ENCODE measurements around the gene TEX51. TPM values are rescaled to one million over a fixed set of nuclear protein-coding genes. Genes with fewer than 3 reads are reported as not detected.

Gene TEX51
- polyA plus RNA-seq, 5 donors, result not detected

Other genes starting within 250 kb of the TEX51 start
- gene GYPC, start 242.7 kb upstream of the TEX51 start, polyA plus RNA-seq (ENCODE audit: insufficient read depth in 1 of 5, insufficient read length in 5 of 5, low replicate concordance in 1 of 5), result 10 to 100 TPM; 57.8 to 84.0 (median 76.0) TPM
- gene BIN1, start 208.3 kb downstream of the TEX51 start, polyA plus RNA-seq (ENCODE audit: insufficient read depth in 1 of 5, insufficient read length in 5 of 5, low replicate concordance in 1 of 5), result 100 to 1,000 TPM in 1 of 5 donors, 10 to 100 TPM in 4; 51.3 to 133 (median 71.5) TPM